ENCODE measurements around the gene TBC1D3B. TPM values are rescaled to one million over a fixed set of nuclear protein-coding genes. Genes with fewer than 3 reads are reported as not detected.
"Not testable (repeated sequence)": the region's sequence is repeated elsewhere in the genome, so short reads cannot be mapped to it uniquely, and the experiment has no call there.

TBC1D3B gene
- total RNA-seq, 1 donor from 2014 or later: not detected

GRCh38 chr17:36189993-36190392 lies 13.6 kb upstream of the TBC1D3B start:
- not testable (repeated sequence) for H3K9me3 ChIP-seq (ENCODE audit: control insufficient read depth in 3 of 3, low read length in 3 of 3)

GRCh38 chr17:36188891-36189306 lies 12.5 kb upstream of the TBC1D3B start:
- H3K9ac ChIP-seq (ENCODE audit: low read depth in 1 of 3, low read length in 3 of 3): no peak overlapping the region
- peaks cover 0 to 5% (median under 1%) of the 10 kb centered on the region in 3 donors for H3K27me3 ChIP-seq (ENCODE audit: control insufficient read depth in 3 of 3, insufficient read depth in 3 of 3, low read length in 3 of 3)
- no peaks in the 10 kb centered on the region for H3K36me3 ChIP-seq (ENCODE audit: control insufficient read depth in 3 of 3, insufficient read depth in 3 of 3, low read length in 3 of 3)
- H3K4me1 ChIP-seq (ENCODE audit: control insufficient read depth in 3 of 3, insufficient read depth in 3 of 3, low read length in 3 of 3): peaks cover 0 to 2% (median 0%) of the 10 kb centered on the region in 3 donors
- H3K4me3 ChIP-seq (ENCODE audit: low read length in 3 of 3): no peak overlapping the region
- H3K27ac ChIP-seq (ENCODE audit: low read depth, low read length): peak overlapping the region; percentile 36
- no peaks in the 10 kb centered on the region for H3K9me3 ChIP-seq (ENCODE audit: control insufficient read depth in 3 of 3, low read length in 3 of 3)

More at GRCh38 chr17:36189993-36190392, 13.6 kb upstream of the TBC1D3B start:
- not testable (repeated sequence) for H3K36me3 ChIP-seq (ENCODE audit: control insufficient read depth in 3 of 3, insufficient read depth in 3 of 3, low read length in 3 of 3); H3K27me3 ChIP-seq (ENCODE audit: control insufficient read depth in 3 of 3, insufficient read depth in 3 of 3, low read length in 3 of 3); H3K9ac ChIP-seq (ENCODE audit: low read depth in 1 of 3, low read length in 3 of 3); H3K4me1 ChIP-seq (ENCODE audit: control insufficient read depth in 3 of 3, insufficient read depth in 3 of 3, low read length in 3 of 3); H3K27ac ChIP-seq (ENCODE audit: low read depth, low read length); H3K4me3 ChIP-seq (ENCODE audit: low read length in 3 of 3)

- not testable (repeated sequence) for H3K4me1 ChIP-seq (ENCODE audit: control insufficient read depth in 3 of 3, insufficient read depth in 3 of 3, low read length in 3 of 3); H3K36me3 ChIP-seq (ENCODE audit: control insufficient read depth in 3 of 3, insufficient read depth in 3 of 3, low read length in 3 of 3); H3K4me3 ChIP-seq (ENCODE audit: low read length in 3 of 3); H3K9ac ChIP-seq (ENCODE audit: low read depth in 1 of 3, low read length in 3 of 3); H3K9me3 ChIP-seq (ENCODE audit: control insufficient read depth in 3 of 3, low read length in 3 of 3)
- H3K27ac ChIP-seq (ENCODE audit: low read depth, low read length): peak overlapping the region; percentile 30
- H3K27me3 ChIP-seq (ENCODE audit: control insufficient read depth in 3 of 3, insufficient read depth in 3 of 3, low read length in 3 of 3): peaks cover 0 to 11% (median 4%) of the 10 kb centered on the region in 3 donors
Measured at GRCh38 chr17:36187943-36188665, 11.7 kb upstream of the TBC1D3B start.

GRCh38 chr17:36186810-36187763 lies 10.7 kb upstream of the TBC1D3B start:
- peaks cover 4 to 17% (median 9%) of the 10 kb centered on the region in 3 donors for H3K27me3 ChIP-seq (ENCODE audit: control insufficient read depth in 3 of 3, insufficient read depth in 3 of 3, low read length in 3 of 3)
- H3K4me3 ChIP-seq (ENCODE audit: low read length in 3 of 3); H3K36me3 ChIP-seq (ENCODE audit: control insufficient read depth in 3 of 3, insufficient read depth in 3 of 3, low read length in 3 of 3); H3K9me3 ChIP-seq (ENCODE audit: control insufficient read depth in 3 of 3, low read length in 3 of 3); H3K4me1 ChIP-seq (ENCODE audit: control insufficient read depth in 3 of 3, insufficient read depth in 3 of 3, low read length in 3 of 3); H3K9ac ChIP-seq (ENCODE audit: low read depth in 1 of 3, low read length in 3 of 3): not testable (repeated sequence)
- H3K27ac ChIP-seq (ENCODE audit: low read depth, low read length): peak overlapping the region; percentile 30

- Histone ChIP-seq H3K9ac (ENCODE audit: low read depth in 1 of 3, low read length in 3 of 3) (no peak overlapping the region), H3K4me3 (ENCODE audit: low read length in 3 of 3) (no peak overlapping the region), H3K27me3 (ENCODE audit: control insufficient read depth in 3 of 3, insufficient read depth in 3 of 3, low read length in 3 of 3) (peaks cover 4 to 28% (median 10%) of the 10 kb centered on the region in 3 donors), H3K27ac (ENCODE audit: low read depth, low read length) (no peak overlapping the region), H3K4me1 (ENCODE audit: control insufficient read depth in 3 of 3, insufficient read depth in 3 of 3, low read length in 3 of 3) (peaks cover 0 to 8% (median 0%) of the 10 kb centered on the region in 3 donors), H3K36me3 (ENCODE audit: control insufficient read depth in 3 of 3, insufficient read depth in 3 of 3, low read length in 3 of 3) (no peaks in the 10 kb centered on the region), H3K9me3 (ENCODE audit: control insufficient read depth in 3 of 3, low read length in 3 of 3) (no peaks in the 10 kb centered on the region)
Measured at GRCh38 chr17:36185416-36185815, 9.0 kb upstream of the TBC1D3B start.

- peaks cover 4 to 28% (median 10%) of the 10 kb centered on the region in 3 donors for H3K27me3 ChIP-seq (ENCODE audit: control insufficient read depth in 3 of 3, insufficient read depth in 3 of 3, low read length in 3 of 3)
- no peak overlapping the region for H3K27ac ChIP-seq (ENCODE audit: low read depth, low read length)
- H3K36me3 ChIP-seq (ENCODE audit: control insufficient read depth in 3 of 3, insufficient read depth in 3 of 3, low read length in 3 of 3): no peaks in the 10 kb centered on the region
- no peaks in the 10 kb centered on the region for H3K9me3 ChIP-seq (ENCODE audit: control insufficient read depth in 3 of 3, low read length in 3 of 3)
- H3K4me1 ChIP-seq (ENCODE audit: control insufficient read depth in 3 of 3, insufficient read depth in 3 of 3, low read length in 3 of 3): peaks cover 0 to 8% (median 0%) of the 10 kb centered on the region in 3 donors
- no peak overlapping the region for H3K4me3 ChIP-seq (ENCODE audit: low read length in 3 of 3)
- no peak overlapping the region for H3K9ac ChIP-seq (ENCODE audit: low read depth in 1 of 3, low read length in 3 of 3)
Measured at GRCh38 chr17:36184023-36184765, 7.8 kb upstream of the TBC1D3B start.

- no peaks in the 10 kb centered on the region for H3K36me3 ChIP-seq (ENCODE audit: control insufficient read depth in 3 of 3, insufficient read depth in 3 of 3, low read length in 3 of 3)
- H3K27ac ChIP-seq (ENCODE audit: low read depth, low read length): no peak overlapping the region
- H3K4me3 ChIP-seq (ENCODE audit: low read length in 3 of 3): peak overlapping the region; percentile 2 to 54 (median 49)
- no peaks in the 10 kb centered on the region for H3K9me3 ChIP-seq (ENCODE audit: control insufficient read depth in 3 of 3, low read length in 3 of 3)
- peaks cover 0 to 8% (median 0%) of the 10 kb centered on the region in 3 donors for H3K4me1 ChIP-seq (ENCODE audit: control insufficient read depth in 3 of 3, insufficient read depth in 3 of 3, low read length in 3 of 3)
- H3K9ac ChIP-seq (ENCODE audit: low read depth in 1 of 3, low read length in 3 of 3): peak overlapping the region in 2 of 3 donors; percentile 38 to 50
- H3K27me3 ChIP-seq (ENCODE audit: control insufficient read depth in 3 of 3, insufficient read depth in 3 of 3, low read length in 3 of 3): peaks cover 4 to 28% (median 10%) of the 10 kb centered on the region in 3 donors
Measured at GRCh38 chr17:36183001-36183971, 6.8 kb upstream of the TBC1D3B start.

- Histone ChIP-seq H3K27ac (ENCODE audit: low read depth, low read length) (no peak overlapping the region), H3K4me1 (ENCODE audit: control insufficient read depth in 3 of 3, insufficient read depth in 3 of 3, low read length in 3 of 3) (peaks cover 0 to 8% (median 0%) of the 10 kb centered on the region in 3 donors), H3K9me3 (ENCODE audit: control insufficient read depth in 3 of 3, low read length in 3 of 3) (no peaks in the 10 kb centered on the region), H3K27me3 (ENCODE audit: control insufficient read depth in 3 of 3, insufficient read depth in 3 of 3, low read length in 3 of 3) (peaks cover 4 to 28% (median 10%) of the 10 kb centered on the region in 3 donors), H3K36me3 (ENCODE audit: control insufficient read depth in 3 of 3, insufficient read depth in 3 of 3, low read length in 3 of 3) (no peaks in the 10 kb centered on the region), H3K9ac (ENCODE audit: low read depth in 1 of 3, low read length in 3 of 3) (peak overlapping the region in 2 of 3 donors; percentile 16 to 38), H3K4me3 (ENCODE audit: low read length in 3 of 3) (peak overlapping the region in 2 of 3 donors; percentile 49 to 54)
Measured at GRCh38 chr17:36182176-36183000, 6.0 kb upstream of the TBC1D3B start.

All from skeletal muscle tissue (tissue), 4 donors.